HCT116 (cell line): ENCODE data around the gene PARP9. TPM values are rescaled to one million over a fixed set of nuclear protein-coding genes. Genes with fewer than 3 reads are reported as not detected.

Experiments
- ATAC-seq: fragments of 200-7000 bp; cut with Tn5 transposase; 2 replicates; pipeline ENCODE4 v1.9.1; 2020; ENCODE audit warnings: mild to moderate bottlenecking, moderate library complexity
- BruUV-seq: library from RNA; stranded (reverse); fragments of 400-500 nt; replicated peaks from 2 replicates; lab custom pipeline; 2021; lab: Mats Ljungman, UMichigan
- CTCF ChIA-PET: fragments of 300-600 bp; sonication (Branson Sonifier 250); formaldehyde crosslinking; loops from one replicate; lab custom pipeline; 2021; ENCODE audit warnings: antibody characterized with exemption; lab: Charles Lee
- POLR2A ChIA-PET: fragments of 300-600, 350-600 bp; sonication (Branson Sonifier 250); formaldehyde crosslinking; loops from one replicate; lab custom pipeline; 2021; ENCODE audit warnings: antibody characterized with exemption; lab: Charles Lee
- RAD21 ChIA-PET, 2 experiments: fragments of 300-600 bp; sonication (Branson Sonifier 250); formaldehyde crosslinking; loops; one replicate each; lab custom pipeline; 2023; ENCODE audit warnings: low total read pairs in 2 of 2; ENCODE audit not compliant: uncharacterized antibody in 2 of 2, unreplicated experiment in 2 of 2, low non-redundant PET in 1 of 2; lab: Charles Lee
- DNase-seq: peaks from one replicate; pipeline ENCODE4 v3.0.0-alpha.2; 2010; ENCODE audit warnings: low read depth, low spot score
- H2AFZ ChIP-seq: fragments of 200-600 bp; shearing (Covaris generic), sonication (generic); 2 replicates; pipeline ENCODE4 v1.6.1; 2017; ENCODE audit warnings: low read depth, mixed run types, mixed read lengths, antibody characterized with exemption, low read length; ENCODE audit not compliant: poor library complexity, severe bottlenecking
- H3K27ac ChIP-seq: 2 replicates; pipeline ENCODE4 v1.5.1; 2012; ENCODE audit warnings: low read depth, low read length
- H3K27me3 ChIP-seq: fragments of 200-600 bp; sonication (generic); 2 replicates; pipeline ENCODE4 v1.6.1; 2016; ENCODE audit warnings: mixed run types, low read length, mixed read lengths; ENCODE audit not compliant: insufficient read depth
- H3K36me3 ChIP-seq, 2 experiments: fragments of 200-500 bp in 1 of 2; fragments of 200-600 bp in 1 of 2; sonication (Bioruptor generic) in 1 of 2; sonication (generic) in 1 of 2; 2 replicates each; pipeline versions ENCODE4 v1.5.1 to v1.6.1; 2014 to 2016; ENCODE audit warnings: low read length in 2 of 2, inconsistent platforms in 1 of 2, mixed read lengths in 1 of 2, mixed run types in 1 of 2; ENCODE audit not compliant: insufficient read depth in 2 of 2, control insufficient read depth in 1 of 2
- H3K4me1 ChIP-seq, 2 experiments: fragments of 200-600 bp in 1 of 2; sonication (generic) in 1 of 2; 2 replicates each; pipeline versions ENCODE4 v1.5.1 to v1.6.1; 2012 to 2017; ENCODE audit warnings: low read length in 2 of 2, inconsistent platforms in 1 of 2, mild to moderate bottlenecking in 1 of 2, mixed read lengths in 1 of 2, mixed run types in 1 of 2, moderate library complexity in 1 of 2; ENCODE audit not compliant: insufficient read depth in 2 of 2, control insufficient read depth in 1 of 2
- H3K4me2 ChIP-seq: fragments of 200-600 bp; sonication (generic); 2 replicates; pipeline ENCODE4 v1.6.1; 2017; ENCODE audit warnings: mixed run types, low read length, mixed read lengths
- H3K4me3 ChIP-seq, 2 experiments: fragments of 200-600 bp in 1 of 2; sonication (generic) in 1 of 2; replicated peaks in 1 of 2; 2 replicates each; pipeline ENCODE4 v1.5.1; 2011 to 2016; ENCODE audit warnings: low read length in 2 of 2, control low read depth in 1 of 2, low read depth in 1 of 2, mild to moderate bottlenecking in 1 of 2, mixed read lengths in 1 of 2, mixed run types in 1 of 2
- H3K79me2 ChIP-seq: fragments of 200-600 bp; sonication (generic); 2 replicates; pipeline ENCODE4 v1.6.1; 2017; ENCODE audit warnings: mild to moderate bottlenecking, mixed run types, low read length, moderate library complexity, mixed read lengths; ENCODE audit not compliant: insufficient read depth
- H3K9ac ChIP-seq: fragments of 200-600 bp; sonication (generic); 2 replicates; pipeline ENCODE4 v1.6.1; 2016; ENCODE audit warnings: low read length, mixed read lengths
- H3K9me2 ChIP-seq: fragments of 200-600 bp; sonication (generic), shearing (Covaris generic); 2 replicates; pipeline ENCODE4 v1.6.1; 2017; ENCODE audit warnings: mixed run types, mild to moderate bottlenecking, moderate library complexity; ENCODE audit not compliant: insufficient read depth
- H3K9me3 ChIP-seq, 2 experiments: fragments of 200-500 bp in 1 of 2; fragments of 200-600 bp in 1 of 2; sonication (Bioruptor generic) in 1 of 2; sonication (generic) in 1 of 2; 2 replicates each; pipeline ENCODE4 v1.6.1; 2014 to 2017; ENCODE audit warnings: low read length in 2 of 2, mixed read lengths in 2 of 2, inconsistent platforms in 1 of 2, low read depth in 1 of 2, mild to moderate bottlenecking in 1 of 2, mixed run types in 1 of 2, moderate library complexity in 1 of 2; ENCODE audit not compliant: control insufficient read depth in 1 of 2, insufficient read depth in 1 of 2
- H4K20me1 ChIP-seq: fragments of 200-600 bp; sonication (generic), shearing (Covaris generic); 2 replicates; pipeline ENCODE4 v1.6.1; 2017; ENCODE audit warnings: mixed run types, mild to moderate bottlenecking, moderate library complexity; ENCODE audit not compliant: insufficient read depth
- ATF3 ChIP-seq: IDR thresholded peaks from 2 replicates; pipeline ENCODE4 v1.6.1; 2012
- CBX3 ChIP-seq: IDR thresholded peaks from 2 replicates; pipeline ENCODE4 v1.6.1; 2012; ENCODE audit warnings: low read depth
- CEBPB ChIP-seq: IDR thresholded peaks from 2 replicates; pipeline ENCODE4 v1.6.1; 2012; ENCODE audit warnings: low read depth
- CTCF ChIP-seq, 3 experiments: fragments of 200-600 bp in 1 of 3; sonication (generic) in 1 of 3; IDR thresholded peaks in 2 of 3; conservative IDR thresholded peaks in 1 of 3; 2 replicates each; pipeline ENCODE4 v1.5.1; 2012 to 2017; ENCODE audit warnings: low read depth in 2 of 3, low read length in 2 of 3, antibody characterized with exemption in 1 of 3, borderline replicate concordance in 1 of 3, control low read depth in 1 of 3, mild to moderate bottlenecking in 1 of 3, mixed read lengths in 1 of 3, mixed run types in 1 of 3, moderate library complexity in 1 of 3; ENCODE audit not compliant: insufficient read depth in 1 of 3
- ELF1 ChIP-seq: IDR thresholded peaks from 2 replicates; pipeline ENCODE4 v1.6.1; 2012; ENCODE audit warnings: low read depth, borderline replicate concordance
- EZH2phosphoT487 ChIP-seq: fragments of 200-600 bp; IDR thresholded peaks from 2 replicates; pipeline ENCODE4 v1.6.1; 2018; ENCODE audit warnings: antibody characterized with exemption, borderline replicate concordance
- JUND ChIP-seq: IDR thresholded peaks from 2 replicates; pipeline ENCODE4 v1.6.1; 2012
- MAX ChIP-seq: IDR thresholded peaks from 2 replicates; pipeline ENCODE4 v1.6.1; 2012
- POLR2A ChIP-seq: IDR thresholded peaks from 2 replicates; pipeline ENCODE4 v1.7.0; 2011; ENCODE audit warnings: borderline replicate concordance; ENCODE audit not compliant: insufficient read depth, insufficient read length; ENCODE audit errors: extremely low read depth
- POLR2AphosphoS5 ChIP-seq: IDR thresholded peaks from 2 replicates; pipeline ENCODE4 v1.6.1; 2011; ENCODE audit warnings: mild to moderate bottlenecking, low read depth, low read length, moderate library complexity
- RAD21 ChIP-seq: IDR thresholded peaks from 2 replicates; pipeline ENCODE4 v1.6.1; 2012; ENCODE audit warnings: low read depth, mild to moderate bottlenecking
- REST ChIP-seq: IDR thresholded peaks from 2 replicates; pipeline ENCODE4 v1.6.1; 2012; ENCODE audit warnings: low read depth
- SP1 ChIP-seq: IDR thresholded peaks from 2 replicates; pipeline ENCODE4 v1.6.1; 2012; ENCODE audit warnings: low read depth
- SRF ChIP-seq: IDR thresholded peaks from 2 replicates; pipeline ENCODE4 v1.6.1; 2012; ENCODE audit warnings: low read depth
- TCF7L2 ChIP-seq: IDR thresholded peaks from 2 replicates; pipeline ENCODE4 v1.7.0; 2011; ENCODE audit warnings: borderline replicate concordance, inconsistent platforms; ENCODE audit not compliant: insufficient read depth, insufficient read length; ENCODE audit errors: extremely low read depth
- YY1 ChIP-seq: IDR thresholded peaks from 2 replicates; pipeline ENCODE4 v1.6.1; 2011; ENCODE audit warnings: low read length, low read depth, moderate library complexity, mild to moderate bottlenecking; ENCODE audit not compliant: insufficient replicate concordance; ENCODE audit errors: extremely low read depth
- ZBTB33 ChIP-seq: IDR thresholded peaks from 2 replicates; pipeline ENCODE4 v1.6.1; 2011; ENCODE audit warnings: mild to moderate bottlenecking, low read length, moderate library complexity; ENCODE audit not compliant: insufficient replicate concordance; ENCODE audit errors: extremely low read depth
- ZNF274 ChIP-seq: fragments of 200-500 bp; sonication (Bioruptor generic); IDR thresholded peaks from 2 replicates; pipeline ENCODE4 v1.6.1; 2014; ENCODE audit warnings: mild to moderate bottlenecking, low read depth, low read length, inconsistent platforms
- intact Hi-C: fragments of 100-400 bp; cut with micrococcal nuclease; formaldehyde crosslinking; loops from 2 replicates; pipeline ENCODE4 v1.10.0; 2022
- total RNA-seq: library from RNA; stranded (reverse); gene quantifications from one replicate; pipeline ENCODE4 v1.2.1, GENCODE V29; 2021; ENCODE audit not compliant: unreplicated experiment

The PARP9 gene
- total RNA-seq, 1 experiment from 2014 or later, result 9.5 TPM

- H3K4me1 ChIP-seq, result peaks cover 5 to 13% of the 10 kb centered on the region in 2 experiments
- H3K27me3 ChIP-seq, result no peaks in the 10 kb centered on the region
- BruUV-seq, result no TSS peak
- no peaks in the 10 kb centered on the region for H3K36me3 ChIP-seq
- H3K4me2 ChIP-seq, result no peak overlapping the region
- no peak for ATAC-seq
- ChIA-PET RAD21 (no interaction called here), CTCF (interaction anchor here (1.0 to 2.7 kb wide), 3 partner anchors 11 to 119 kb away, joined by 3 to 20 read pairs (median 3); partner anchors contain the start of genes KPNA1 and PARP14), POLR2A (interaction anchor here (2.0 kb wide), 1 partner anchor 119 kb away, joined by 6 read pairs; no protein-coding TSS in a partner anchor)
- H3K9me2 ChIP-seq, result no peaks in the 10 kb centered on the region
- no peak overlapping the region for H3K4me3 ChIP-seq
- DNase-seq, result no peak
- no peak overlapping the region for H2AFZ ChIP-seq
- TF ChIP-seq YY1 (no peak), ZBTB33 (no peak), MAX (no peak), REST (no peak), CTCF (IDR thresholded peaks at IDR 0.05 in 2 of 3, conservative IDR thresholded peaks at IDR 0.05 in 1 of 3; ENCODE audit: borderline replicate concordance in 1 of 3, insufficient read depth in 1 of 3, low read depth in 2 of 3, low read length in 2 of 3) (no peak), ATF3 (no peak), RAD21 (no peak), ELF1 (no peak), TCF7L2 (no peak), CEBPB (no peak), POLR2A (no peak), SRF (no peak), JUND (no peak), EZH2phosphoT487 (no peak), ZNF274 (no peak), SP1 (no peak), POLR2AphosphoS5 (no peak), CBX3 (no peak)
- TF ChIP-seq, all 23 proteins: peak for 0
- no peaks in the 10 kb centered on the region for H3K9me3 ChIP-seq
- no peak overlapping the region for H3K27ac ChIP-seq
- 0 out of 2 replicates have a peak, but pooled peaks cover 3% of the 10 kb centered on the region for H3K79me2 ChIP-seq
- intact Hi-C loops, result loop anchor here (1.0 to 5.0 kb wide), 2 partner anchors 103 to 119 kb away; no protein-coding TSS in a partner anchor
- no peak overlapping the region for H3K9ac ChIP-seq
- H4K20me1 ChIP-seq, result no peaks in the 10 kb centered on the region
These were observed 4.2 kb downstream of the PARP9 start for GRCh38 chr3:122559906-122560305.
